HG03175 (cell line): ENCODE measurements around the gene AIMP1.
A peak's percentile ranks its signal among the peaks of the same experiment; 100 is the strongest.
"Not testable (repeated sequence)": the region's sequence is repeated elsewhere in the genome, so short reads cannot be mapped to it uniquely, and the experiment has no call there.

Experiments
- ATAC-seq: cut with Tn5 transposase; IDR thresholded peaks from one replicate; pipeline ENCODE4 v1.9.1; 2021; ENCODE audit warnings: mild to moderate bottlenecking, moderate library complexity; ENCODE audit not compliant: unreplicated experiment

The AIMP1 gene

GRCh38 chr4:106344647-106344970, 28.3 kb downstream of the AIMP1 start:
- no peak for ATAC-seq

DNA sequence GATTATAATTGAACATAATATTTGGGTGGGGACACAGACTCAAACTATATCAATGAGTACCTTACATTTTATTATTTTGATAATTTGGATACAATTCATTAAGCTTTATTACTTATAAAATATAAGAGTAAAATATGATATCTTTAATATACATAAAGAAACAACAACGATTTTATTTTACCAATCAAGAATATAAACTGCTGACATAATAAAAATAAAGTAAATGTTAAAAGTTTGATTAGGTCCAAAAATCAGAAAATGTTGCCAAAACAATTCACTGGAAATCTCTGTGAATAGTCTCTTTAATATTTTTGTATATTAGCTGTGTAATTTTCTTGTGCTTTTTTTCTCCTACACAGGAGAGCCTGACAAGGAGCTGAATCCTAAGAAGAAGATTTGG, 30.8 kb downstream of the AIMP1 start:
- no peak for ATAC-seq

GRCh38 chr4:106351016-106351415, 34.7 kb downstream of the AIMP1 start:
- ATAC-seq = no peak

DNA sequence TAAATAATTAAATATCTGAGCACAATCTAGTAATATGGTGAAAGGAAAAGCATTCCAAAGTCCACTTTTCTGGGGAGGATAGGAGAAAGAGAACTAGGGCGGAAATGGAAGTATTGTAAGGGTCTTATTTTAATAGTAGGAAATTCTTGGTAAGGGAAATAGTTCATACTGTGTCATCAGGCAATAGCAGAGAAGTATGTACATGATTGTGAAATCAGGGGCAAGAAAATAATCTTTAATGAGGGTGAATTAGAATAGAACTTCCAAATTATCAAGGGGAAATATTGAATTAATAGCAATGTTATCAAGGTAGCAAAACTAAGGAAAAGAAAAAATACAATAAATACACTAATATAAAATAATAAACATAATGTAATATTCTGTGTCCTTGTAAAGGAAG, 37.4 kb downstream of the AIMP1 start:
- ATAC-seq = no peak

DNA sequence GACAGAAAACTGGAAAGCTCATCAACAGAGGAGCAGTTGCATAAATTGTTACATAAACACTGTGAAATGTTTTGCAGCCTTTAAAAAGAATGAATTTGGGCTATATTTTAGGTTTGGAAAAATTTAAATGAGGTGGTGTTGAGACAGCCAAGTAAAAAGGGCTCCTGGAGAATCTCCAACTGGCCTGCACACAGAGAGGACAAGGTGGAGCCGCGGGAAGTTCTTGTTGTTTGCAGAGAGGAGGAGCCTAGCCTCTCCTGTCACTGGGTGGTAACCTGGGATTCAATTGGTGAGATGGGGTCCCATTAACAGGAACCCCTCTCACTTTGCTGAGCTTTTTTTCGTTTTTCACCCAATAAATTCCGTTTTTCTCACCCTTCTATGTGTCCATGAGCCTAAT, 38.8 kb downstream of the AIMP1 start:
- ATAC-seq = no peak

- ATAC-seq = no peak
Measured at GRCh38 chr4:106358899-106359298, 42.5 kb downstream of the AIMP1 start.

- ATAC-seq = no peak
Measured at GRCh38 chr4:106362086-106362825, 45.9 kb downstream of the AIMP1 start.

- ATAC-seq = no peak
Measured at GRCh38 chr4:106364282-106364681, 47.9 kb downstream of the AIMP1 start.

DNA sequence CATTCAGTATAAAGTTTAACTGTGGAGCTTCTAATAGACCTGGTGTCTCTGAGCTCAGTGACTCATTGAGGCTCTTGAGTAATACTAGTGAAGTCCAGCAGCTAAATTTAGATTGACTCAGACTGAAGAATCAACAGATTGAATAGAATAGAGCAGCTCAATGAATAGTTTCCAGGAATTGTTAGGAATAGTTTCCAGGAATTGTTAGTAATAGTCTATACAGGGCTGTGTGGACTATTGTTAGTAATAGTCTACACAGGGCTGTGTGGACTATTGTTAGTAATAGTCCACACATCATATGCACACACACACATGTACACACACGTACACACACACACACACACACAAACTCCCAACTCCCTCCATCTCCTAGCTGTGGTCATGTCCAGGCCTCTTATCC, 49.3 kb downstream of the AIMP1 start:
- ATAC-seq = no peak

DNA sequence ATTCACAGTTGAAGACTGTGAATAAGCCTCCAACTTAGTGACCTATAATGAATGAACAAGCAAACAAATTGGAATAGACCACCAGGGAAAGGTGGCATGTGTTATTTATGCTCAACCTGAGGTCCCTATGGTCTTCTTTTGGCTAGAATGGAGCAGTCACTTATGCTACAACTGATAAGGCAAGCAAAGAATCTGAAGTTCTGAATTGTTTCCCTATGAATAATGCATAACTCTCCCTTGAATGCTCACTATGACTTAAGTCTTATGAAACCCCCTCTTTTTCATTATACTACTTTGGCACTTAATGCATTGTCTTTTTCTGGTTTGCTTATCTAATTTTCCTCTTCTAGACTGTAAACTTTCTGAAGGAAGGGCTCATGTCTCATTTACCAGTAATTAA, 49.7 kb downstream of the AIMP1 start:
- no peak for ATAC-seq

DNA sequence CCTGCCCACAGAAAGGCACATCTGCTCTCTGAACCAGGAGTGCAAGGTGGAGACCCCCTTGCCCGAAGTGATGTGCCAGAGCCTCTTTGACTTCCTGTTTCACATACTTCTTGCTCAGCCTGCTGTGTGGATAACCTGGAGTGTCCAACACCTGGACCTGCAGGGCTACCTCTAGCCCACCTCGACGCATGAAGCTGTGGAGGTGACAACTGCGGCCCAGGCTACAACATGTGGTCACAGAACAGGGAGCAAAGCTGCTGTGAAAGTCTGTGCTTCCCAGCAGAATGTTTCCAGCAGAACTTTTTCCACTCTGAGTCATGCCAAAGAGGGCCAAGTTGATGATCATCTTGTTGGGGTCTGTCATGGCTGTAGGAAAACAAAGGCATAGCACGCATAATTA, 50.7 kb downstream of the AIMP1 start:
- no peak for ATAC-seq

- ATAC-seq = no peak
Measured at GRCh38 chr4:106368678-106369077, 52.3 kb downstream of the AIMP1 start, which contains the start of gene GIMD1. TSS of gene GIMD1 (minus strand) at chr4:106368778. CDS start at chr4:106367435, 1,343 bp downstream.

DNA sequence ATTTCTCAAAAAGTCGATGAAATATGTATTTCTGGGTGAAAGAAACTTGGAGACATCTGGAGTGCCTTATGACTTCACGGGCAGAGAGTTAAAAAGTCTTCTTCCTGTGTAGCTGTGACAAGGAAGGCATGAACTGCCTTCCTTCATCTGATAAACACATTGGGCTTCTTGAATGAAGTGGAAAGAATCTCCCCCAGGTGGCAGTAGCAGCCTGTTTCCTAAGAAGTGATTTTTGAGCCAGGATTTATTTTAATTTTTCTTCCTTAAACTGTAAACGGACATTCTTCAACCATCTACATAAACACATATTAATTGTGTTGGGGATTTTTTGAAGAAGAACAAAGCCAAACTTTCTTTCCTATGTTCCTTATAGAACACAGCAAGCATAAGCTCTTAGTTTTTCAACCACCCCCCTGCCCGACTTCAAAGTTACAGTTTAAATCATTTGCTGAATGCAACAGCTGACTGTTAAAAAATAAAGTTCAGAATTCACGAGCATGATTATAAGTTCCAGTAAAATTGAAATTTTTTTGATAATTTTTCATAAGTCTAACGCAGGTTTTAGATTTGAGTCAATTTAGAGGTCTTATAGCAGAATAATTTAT, 53.2 kb downstream of the AIMP1 start:
- peak; percentile 67 for ATAC-seq

DNA sequence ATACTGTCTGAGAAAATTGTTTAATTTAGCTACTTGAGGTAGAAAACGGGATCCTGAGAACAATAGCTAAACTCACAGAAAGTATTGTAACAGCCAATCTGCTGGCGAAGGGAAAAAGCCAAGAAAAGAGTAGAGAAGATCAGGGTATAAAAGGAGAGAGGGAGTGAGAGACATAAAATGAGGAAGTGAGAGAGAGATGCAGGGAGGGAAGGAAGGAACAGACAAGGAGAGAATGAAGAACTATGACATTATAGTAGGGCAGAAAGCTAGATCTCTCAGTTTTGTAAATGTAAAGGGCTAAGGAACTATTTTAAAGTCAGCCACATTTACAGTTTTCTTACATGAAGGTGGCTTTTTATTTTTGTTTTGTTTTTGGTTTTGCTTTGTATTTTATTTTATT, 53.9 kb downstream of the AIMP1 start:
- no peak for ATAC-seq

- ATAC-seq = no peak
Measured at GRCh38 chr4:106371161-106371560, 54.8 kb downstream of the AIMP1 start.

- ATAC-seq = no peak
Measured at GRCh38 chr4:106373026-106373425, 56.7 kb downstream of the AIMP1 start.

- no peak for ATAC-seq
Measured at GRCh38 chr4:106380179-106380578, 63.8 kb downstream of the AIMP1 start.

DNA sequence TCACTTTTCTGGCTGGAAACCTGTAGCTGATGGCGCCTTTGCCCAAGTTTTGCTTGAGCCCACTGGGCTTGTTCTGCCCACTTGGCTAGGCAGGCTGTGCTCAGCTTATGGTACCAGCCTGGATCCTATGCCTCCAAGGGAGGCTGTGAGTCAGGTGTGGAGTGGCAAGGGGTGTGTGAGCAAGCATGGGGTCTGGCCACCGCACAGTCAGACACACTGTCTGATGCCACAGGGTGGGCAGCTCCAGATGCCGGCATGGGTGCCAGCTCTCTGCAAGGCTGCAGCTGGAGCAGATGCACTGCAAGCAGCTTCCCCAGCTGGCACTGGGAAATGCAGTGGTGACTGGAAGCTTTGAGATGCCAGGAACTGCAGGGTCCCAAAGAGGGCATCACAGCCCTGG, 68.5 kb downstream of the AIMP1 start:
- no peak for ATAC-seq

GRCh38 chr4:106385853-106386393, 69.6 kb downstream of the AIMP1 start:
- no peak for ATAC-seq

DNA sequence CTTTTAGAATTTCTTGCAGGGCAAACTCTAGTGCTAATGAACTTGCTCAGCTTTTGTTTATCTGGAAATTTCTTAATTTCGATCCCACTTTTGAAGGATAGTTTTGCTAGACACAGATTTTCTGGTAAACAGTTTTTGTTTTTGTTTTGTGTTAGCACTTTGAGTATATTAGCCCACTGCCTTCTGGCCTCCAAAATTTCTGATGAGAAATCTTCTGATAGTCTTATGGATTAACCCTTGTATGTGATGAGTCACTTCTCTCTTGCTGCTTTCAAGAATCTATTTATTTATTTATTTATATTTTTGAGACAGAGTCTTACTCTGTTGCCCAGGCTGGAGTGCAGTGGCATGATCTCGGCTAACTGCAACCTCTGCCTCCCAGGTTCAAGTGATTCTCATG, 79.2 kb downstream of the AIMP1 start:
- no peak for ATAC-seq

DNA sequence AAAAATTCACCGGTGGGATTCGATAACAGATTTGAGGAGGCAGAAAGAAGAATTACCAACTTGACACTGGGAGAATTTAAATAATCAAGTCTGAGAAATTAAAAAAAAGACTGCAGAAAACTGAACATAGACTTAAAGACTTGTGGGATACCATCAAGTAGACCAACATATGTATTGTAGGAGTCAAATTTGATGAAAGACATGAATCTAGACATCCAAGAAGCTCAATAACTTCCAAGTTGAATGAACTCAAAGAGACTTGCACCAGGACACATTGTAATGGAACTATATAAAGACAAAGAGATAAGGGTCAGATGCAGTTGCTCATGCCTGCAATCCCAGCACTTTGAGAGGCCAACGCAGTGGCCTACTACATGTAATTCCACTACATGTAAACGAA, 82.5 kb downstream of the AIMP1 start:
- ATAC-seq = not testable (repeated sequence)
